ENCODE measurements around the gene BCCIP.
A peak's percentile ranks its signal among the peaks of the same experiment; 100 is the strongest.

Gene BCCIP

GRCh38 chr10:125816548-125816947 lies 6.8 kb upstream of the BCCIP start:
- WGBS = 100% methylated on average over 3 of the region's 4 CpGs
- no peaks in the 10 kb centered on the region for H3K9me3 ChIP-seq (ENCODE audit: control insufficient read depth, low read length)
- H2BK12ac ChIP-seq (ENCODE audit: low read length in 2 of 2) = no peak overlapping the region
- H3K14ac ChIP-seq (ENCODE audit: low read length in 2 of 2) = no peak overlapping the region
- no peak overlapping the region for H2AK5ac ChIP-seq (ENCODE audit: low read length, severe bottlenecking)
- no peak overlapping the region for H2AFZ ChIP-seq (ENCODE audit: low read depth, low read length)
- H3K9ac ChIP-seq (ENCODE audit: low read length) = no peak overlapping the region
- H3K27me3 ChIP-seq (ENCODE audit: control insufficient read depth in 1 of 2, insufficient read depth in 1 of 2, low read length in 2 of 2) = no peaks in the 10 kb centered on the region
- no peak overlapping the region for H4K8ac ChIP-seq (ENCODE audit: low read length)
- no peak overlapping the region for H3K18ac ChIP-seq (ENCODE audit: low read depth in 1 of 2, low read length in 2 of 2)
- no peak overlapping the region for H3K23ac ChIP-seq (ENCODE audit: low read length in 2 of 2)
- H2BK5ac ChIP-seq (ENCODE audit: low read depth, low read length, poor library complexity, severe bottlenecking) = no peak overlapping the region
- H3K4me3 ChIP-seq (ENCODE audit: insufficient read depth in 1 of 2, low read depth in 1 of 2, low read length in 2 of 2) = no peak overlapping the region
- H3K4ac ChIP-seq (ENCODE audit: low read depth in 1 of 2, low read length in 2 of 2) = no peak overlapping the region
- H3K79me1 ChIP-seq (replicated peaks; ENCODE audit: low read length, poor library complexity, severe bottlenecking) = peaks cover 21% of the 10 kb centered on the region
- H3K4me1 ChIP-seq (ENCODE audit: control insufficient read depth, insufficient read depth, low read depth, low read length) = peaks cover under 1% of the 10 kb centered on the region
- H4K91ac ChIP-seq (ENCODE audit: low read length) = no peak overlapping the region
- H3K36me3 ChIP-seq (ENCODE audit: control insufficient read depth in 1 of 2, insufficient read depth in 2 of 2, low read depth in 1 of 2, low read length in 2 of 2) = peaks cover 9 to 49% of the 10 kb centered on the region in 2 experiments
- DNase-seq = no peak
- H2BK120ac ChIP-seq (ENCODE audit: low read depth, low read length) = no peak overlapping the region
- no peak overlapping the region for H2BK15ac ChIP-seq (ENCODE audit: low read depth, poor library complexity, severe bottlenecking)
- H3K27ac ChIP-seq (ENCODE audit: low read length, poor library complexity, severe bottlenecking) = no peak overlapping the region
- no peak overlapping the region for H3K4me2 ChIP-seq (ENCODE audit: low read length, poor library complexity, severe bottlenecking)

GRCh38 chr10:125817337-125817946 lies 5.9 kb upstream of the BCCIP start:
- H4K8ac ChIP-seq (ENCODE audit: low read length) = no peak overlapping the region
- no peaks in the 10 kb centered on the region for H3K27me3 ChIP-seq (ENCODE audit: control insufficient read depth in 1 of 2, insufficient read depth in 1 of 2, low read length in 2 of 2)
- no peak overlapping the region for H2AFZ ChIP-seq (ENCODE audit: low read depth, low read length)
- no peak overlapping the region for H3K4ac ChIP-seq (ENCODE audit: low read depth in 1 of 2, low read length in 2 of 2)
- H2BK120ac ChIP-seq (ENCODE audit: low read depth, low read length) = no peak overlapping the region
- no peak overlapping the region for H3K9ac ChIP-seq (ENCODE audit: low read length)
- WGBS = 87% methylated on average over 4 of the region's 6 CpGs
- no peak overlapping the region for H3K18ac ChIP-seq (ENCODE audit: low read depth in 1 of 2, low read length in 2 of 2)
- H3K4me2 ChIP-seq (ENCODE audit: low read length, poor library complexity, severe bottlenecking) = no peak overlapping the region
- no peak overlapping the region for H3K4me3 ChIP-seq (ENCODE audit: insufficient read depth in 1 of 2, low read depth in 1 of 2, low read length in 2 of 2)
- H3K23ac ChIP-seq (ENCODE audit: low read length in 2 of 2) = no peak overlapping the region
- no peak overlapping the region for H3K27ac ChIP-seq (ENCODE audit: low read length, poor library complexity, severe bottlenecking)
- H2BK12ac ChIP-seq (ENCODE audit: low read length in 2 of 2) = no peak overlapping the region
- H3K79me1 ChIP-seq (replicated peaks; ENCODE audit: low read length, poor library complexity, severe bottlenecking) = peaks cover 28% of the 10 kb centered on the region
- H3K9me3 ChIP-seq (ENCODE audit: control insufficient read depth, low read length) = no peaks in the 10 kb centered on the region
- no peak for DNase-seq
- H2BK15ac ChIP-seq (ENCODE audit: low read depth, poor library complexity, severe bottlenecking) = no peak overlapping the region
- peaks cover 7% of the 10 kb centered on the region for H3K4me1 ChIP-seq (ENCODE audit: control insufficient read depth, insufficient read depth, low read depth, low read length)
- peaks cover 9 to 42% of the 10 kb centered on the region in 2 experiments for H3K36me3 ChIP-seq (ENCODE audit: control insufficient read depth in 1 of 2, insufficient read depth in 2 of 2, low read depth in 1 of 2, low read length in 2 of 2)
- no peak overlapping the region for H3K14ac ChIP-seq (ENCODE audit: low read length in 2 of 2)
- H4K91ac ChIP-seq (ENCODE audit: low read length) = no peak overlapping the region
- no peak overlapping the region for H2BK5ac ChIP-seq (ENCODE audit: low read depth, low read length, poor library complexity, severe bottlenecking)
- H2AK5ac ChIP-seq (ENCODE audit: low read length, severe bottlenecking) = no peak overlapping the region

- H3K18ac ChIP-seq (ENCODE audit: low read depth in 1 of 2, low read length in 2 of 2) = no peak overlapping the region
- H2AK5ac ChIP-seq (ENCODE audit: low read length, severe bottlenecking) = no peak overlapping the region
- no peak overlapping the region for H3K4ac ChIP-seq (ENCODE audit: low read depth in 1 of 2, low read length in 2 of 2)
- no peak overlapping the region for H2BK15ac ChIP-seq (ENCODE audit: low read depth, poor library complexity, severe bottlenecking)
- H3K79me1 ChIP-seq (replicated peaks; ENCODE audit: low read length, poor library complexity, severe bottlenecking) = peaks cover 27% of the 10 kb centered on the region
- no peak overlapping the region for H3K14ac ChIP-seq (ENCODE audit: low read length in 2 of 2)
- no peak overlapping the region for H4K8ac ChIP-seq (ENCODE audit: low read length)
- no peak overlapping the region for H3K4me2 ChIP-seq (ENCODE audit: low read length, poor library complexity, severe bottlenecking)
- H3K23ac ChIP-seq (ENCODE audit: low read length in 2 of 2) = no peak overlapping the region
- H3K4me3 ChIP-seq (ENCODE audit: insufficient read depth in 1 of 2, low read depth in 1 of 2, low read length in 2 of 2) = no peak overlapping the region
- H3K27me3 ChIP-seq (ENCODE audit: control insufficient read depth in 1 of 2, insufficient read depth in 1 of 2, low read length in 2 of 2) = no peaks in the 10 kb centered on the region
- H3K9me3 ChIP-seq (ENCODE audit: control insufficient read depth, low read length) = no peaks in the 10 kb centered on the region
- no peak overlapping the region for H3K27ac ChIP-seq (ENCODE audit: low read length, poor library complexity, severe bottlenecking)
- DNase-seq = no peak
- no peak overlapping the region for H2BK5ac ChIP-seq (ENCODE audit: low read depth, low read length, poor library complexity, severe bottlenecking)
- H2AFZ ChIP-seq (ENCODE audit: low read depth, low read length) = no peak overlapping the region
- no peak overlapping the region for H4K91ac ChIP-seq (ENCODE audit: low read length)
- peaks cover 0 to 14% of the 10 kb centered on the region in 2 experiments for H3K36me3 ChIP-seq (ENCODE audit: control insufficient read depth in 1 of 2, insufficient read depth in 2 of 2, low read depth in 1 of 2, low read length in 2 of 2)
- no peak overlapping the region for H2BK12ac ChIP-seq (ENCODE audit: low read length in 2 of 2)
- peaks cover 9% of the 10 kb centered on the region for H3K4me1 ChIP-seq (ENCODE audit: control insufficient read depth, insufficient read depth, low read depth, low read length)
- 50% methylated on average over 1 of the region's 1 CpG for WGBS
- H2BK120ac ChIP-seq (ENCODE audit: low read depth, low read length) = no peak overlapping the region
- H3K9ac ChIP-seq (ENCODE audit: low read length) = no peak overlapping the region
Measured at GRCh38 chr10:125820701-125821100, 2.6 kb upstream of the BCCIP start.

GRCh38 chr10:125823663-125824251 lies 411 bp downstream of the BCCIP start:
- peaks cover 9% of the 10 kb centered on the region for H3K4me1 ChIP-seq (ENCODE audit: control insufficient read depth, insufficient read depth, low read depth, low read length)
- no peak overlapping the region for H3K27ac ChIP-seq (ENCODE audit: low read length, poor library complexity, severe bottlenecking)
- no peak overlapping the region for H3K14ac ChIP-seq (ENCODE audit: low read length in 2 of 2)
- H3K23ac ChIP-seq (ENCODE audit: low read length in 2 of 2) = peak overlapping the region in 1 of 2 experiments; percentile 81
- no peak overlapping the region for H2BK12ac ChIP-seq (ENCODE audit: low read length in 2 of 2)
- H4K91ac ChIP-seq (ENCODE audit: low read length) = peak overlapping the region; percentile 44
- DNase-seq = peak; percentile 27
- peaks cover 3 to 28% of the 10 kb centered on the region in 2 experiments for H3K36me3 ChIP-seq (ENCODE audit: control insufficient read depth in 1 of 2, insufficient read depth in 2 of 2, low read depth in 1 of 2, low read length in 2 of 2)
- H3K4me3 ChIP-seq (ENCODE audit: insufficient read depth in 1 of 2, low read depth in 1 of 2, low read length in 2 of 2) = peak overlapping the region; percentile 94 to 100
- peak overlapping the region; percentile 42 to 99 for H3K18ac ChIP-seq (ENCODE audit: low read depth in 1 of 2, low read length in 2 of 2)
- no peaks in the 10 kb centered on the region for H3K27me3 ChIP-seq (ENCODE audit: control insufficient read depth in 1 of 2, insufficient read depth in 1 of 2, low read length in 2 of 2)
- no peak overlapping the region for H2BK120ac ChIP-seq (ENCODE audit: low read depth, low read length)
- peak overlapping the region; percentile 27 to 84 for H3K4ac ChIP-seq (ENCODE audit: low read depth in 1 of 2, low read length in 2 of 2)
- H2AK5ac ChIP-seq (ENCODE audit: low read length, severe bottlenecking) = peak overlapping the region; percentile 19
- H3K9ac ChIP-seq (ENCODE audit: low read length) = peak overlapping the region; percentile 99
- peak overlapping the region; percentile 24 for H2BK5ac ChIP-seq (ENCODE audit: low read depth, low read length, poor library complexity, severe bottlenecking)
- no peak overlapping the region for H2BK15ac ChIP-seq (ENCODE audit: low read depth, poor library complexity, severe bottlenecking)
- peaks cover 26% of the 10 kb centered on the region for H3K79me1 ChIP-seq (replicated peaks; ENCODE audit: low read length, poor library complexity, severe bottlenecking)
- H3K9me3 ChIP-seq (ENCODE audit: control insufficient read depth, low read length) = no peaks in the 10 kb centered on the region
- peak overlapping the region; percentile 90 for H3K4me2 ChIP-seq (ENCODE audit: low read length, poor library complexity, severe bottlenecking)
- H4K8ac ChIP-seq (ENCODE audit: low read length) = peak overlapping the region; percentile 79
- under 1% methylated on average over 20 of the region's 20 CpGs for WGBS
- H2AFZ ChIP-seq (ENCODE audit: low read depth, low read length) = peak overlapping the region; percentile 84

Measured in mesenchymal stem cell (in vitro differentiated cells and primary cell).